HG03521 (cell line): ENCODE data around the gene RCAN1.
"Not testable (repeated sequence)": the region's sequence is repeated elsewhere in the genome, so short reads cannot be mapped to it uniquely, and the experiment has no call there.

Experiments
- ATAC-seq: cut with Tn5 transposase; IDR thresholded peaks from one replicate; pipeline ENCODE4 v1.9.1; 2021; ENCODE audit warnings: mild to moderate bottlenecking, moderate library complexity; ENCODE audit not compliant: unreplicated experiment

The RCAN1 gene

DNA sequence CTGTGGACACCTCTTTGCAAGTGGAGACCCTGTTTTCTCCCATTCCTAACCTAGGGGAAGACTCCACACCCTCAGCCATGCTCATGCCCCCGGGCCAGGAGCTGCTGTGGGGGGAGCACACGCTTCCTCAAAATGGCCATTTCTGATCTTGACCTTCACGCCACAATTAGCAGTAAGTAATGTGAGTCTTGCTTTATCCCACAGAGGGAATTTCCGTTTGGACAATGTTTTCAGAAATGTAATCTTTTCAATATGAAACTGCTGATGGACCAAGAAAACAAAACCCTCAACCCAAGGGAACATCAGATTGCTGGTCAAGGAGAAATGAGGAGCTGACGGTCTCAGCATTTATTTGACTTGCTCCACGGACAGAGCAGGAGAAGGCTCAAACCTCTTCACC, 94.6 kb downstream of the RCAN1 start:
- no peak for ATAC-seq

- ATAC-seq = no peak
Measured at GRCh38 chr21:34519694-34520093, 95.2 kb downstream of the RCAN1 start.

GRCh38 chr21:34519016-34519415, 95.9 kb downstream of the RCAN1 start:
- no peak for ATAC-seq

DNA sequence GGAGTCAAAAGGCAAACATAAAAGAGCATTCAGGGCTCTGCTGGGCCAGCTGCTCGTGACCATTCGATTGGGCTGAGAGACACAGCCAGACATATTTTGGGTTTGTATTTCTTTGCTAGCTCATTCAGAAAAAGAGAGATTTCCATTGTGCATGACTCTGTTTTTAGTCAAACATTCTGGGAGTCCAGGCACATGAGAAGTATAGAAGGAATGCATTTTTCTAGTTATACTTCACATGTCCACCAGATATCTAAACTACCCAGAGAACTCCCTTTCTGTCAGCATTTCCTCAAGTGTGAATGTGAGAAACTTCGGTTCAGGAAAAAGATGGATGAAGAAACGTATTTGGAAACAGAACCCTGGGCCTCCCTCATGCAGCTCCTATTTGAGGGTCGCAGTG, 96.6 kb downstream of the RCAN1 start:
- ATAC-seq = no peak

DNA sequence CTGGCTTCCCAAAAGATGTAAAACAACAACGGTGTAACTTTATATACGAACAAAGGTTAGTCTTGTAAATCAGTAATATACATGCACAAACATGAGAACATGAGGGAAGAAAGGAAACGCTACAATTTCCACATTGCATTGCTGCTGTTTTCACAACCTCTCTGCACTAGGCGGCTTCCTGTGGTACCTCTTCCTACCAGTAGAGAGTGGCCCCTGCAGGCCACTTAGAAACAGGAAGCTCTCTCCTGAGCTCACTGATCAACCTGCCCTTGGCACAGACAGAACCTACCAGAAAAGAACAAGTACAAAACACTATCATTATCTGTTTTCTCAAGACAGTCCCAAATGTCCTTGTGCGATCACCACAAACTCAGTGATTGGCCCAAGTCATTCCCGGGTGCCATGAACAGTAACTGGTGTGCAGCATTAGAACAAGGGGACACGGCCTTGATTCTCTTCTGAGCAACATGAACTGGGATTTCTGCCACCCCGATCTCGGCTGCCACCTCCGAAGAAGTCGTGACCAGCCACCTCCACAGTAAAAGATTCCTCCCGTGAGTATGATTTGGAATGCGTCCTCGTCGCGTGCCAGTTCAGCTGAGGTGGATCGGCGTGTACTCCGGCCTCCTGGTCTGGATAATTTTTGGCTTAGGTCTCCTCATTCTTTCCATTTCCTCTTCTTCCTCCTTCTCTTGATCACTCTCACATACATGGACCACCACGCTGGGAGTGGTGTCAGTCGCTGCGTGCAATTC, 97.2 kb downstream of the RCAN1 start:
- ATAC-seq = no peak

GRCh38 chr21:34517039-34517438, 97.9 kb downstream of the RCAN1 start:
- ATAC-seq = no peak

DNA sequence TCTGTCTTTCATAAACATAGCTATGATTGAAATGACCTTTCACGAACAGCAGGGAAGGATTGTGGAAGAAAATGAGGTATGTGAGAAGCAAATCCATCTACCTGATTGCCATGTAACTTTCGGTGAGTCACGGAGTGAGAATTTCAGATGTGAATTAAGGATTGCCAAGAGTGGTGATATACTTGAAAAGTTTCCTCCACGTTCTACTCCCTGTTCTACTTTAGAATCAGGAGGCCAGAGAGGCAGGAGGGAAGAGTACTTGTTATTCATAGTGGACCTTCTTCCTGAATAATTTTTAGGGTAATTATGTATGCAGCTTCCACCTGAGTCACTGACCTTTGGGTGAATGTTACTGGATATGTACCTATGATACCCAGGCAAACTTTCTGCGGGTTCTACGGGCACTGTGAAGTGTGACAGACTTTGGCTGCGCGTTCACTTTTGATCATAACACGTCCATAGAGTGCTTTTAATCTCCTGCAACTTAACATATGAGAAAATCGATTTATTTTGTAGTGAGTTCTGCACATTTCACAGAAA, 100.3 kb downstream of the RCAN1 start:
- no peak for ATAC-seq

- no peak for ATAC-seq
Measured at GRCh38 chr21:34513129-34513675, 101.7 kb downstream of the RCAN1 start.

GRCh38 chr21:34511787-34512455, 103.0 kb downstream of the RCAN1 start, which contains the start of gene KCNE1:
Gene KCNE1 (minus strand): TSS chr21:34512210. CDS start chr21:34449634, 62,576 bp downstream.
- ATAC-seq = no peak

DNA sequence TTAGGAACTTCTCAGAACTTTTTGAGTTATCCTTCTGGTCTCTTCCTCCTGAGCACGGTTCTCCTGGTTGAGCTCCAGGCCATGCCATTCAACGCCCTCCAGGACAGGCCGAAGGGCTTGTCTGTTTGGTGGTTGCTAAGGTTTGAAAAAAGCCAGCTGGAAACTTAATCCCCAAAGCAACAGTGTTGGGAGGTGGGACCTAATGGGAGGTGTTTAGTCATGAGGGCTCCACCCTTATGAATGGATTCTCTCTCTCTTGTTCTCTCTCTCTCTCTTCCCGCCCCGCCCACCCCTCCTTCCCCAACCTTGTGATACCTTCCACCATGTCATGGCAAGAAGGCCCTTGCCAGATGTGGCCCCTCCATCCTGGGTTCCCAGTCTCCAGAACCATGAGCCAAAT, 103.7 kb downstream of the RCAN1 start:
- no peak for ATAC-seq

- no peak for ATAC-seq
Measured at GRCh38 chr21:34510148-34511142, 104.5 kb downstream of the RCAN1 start.

DNA sequence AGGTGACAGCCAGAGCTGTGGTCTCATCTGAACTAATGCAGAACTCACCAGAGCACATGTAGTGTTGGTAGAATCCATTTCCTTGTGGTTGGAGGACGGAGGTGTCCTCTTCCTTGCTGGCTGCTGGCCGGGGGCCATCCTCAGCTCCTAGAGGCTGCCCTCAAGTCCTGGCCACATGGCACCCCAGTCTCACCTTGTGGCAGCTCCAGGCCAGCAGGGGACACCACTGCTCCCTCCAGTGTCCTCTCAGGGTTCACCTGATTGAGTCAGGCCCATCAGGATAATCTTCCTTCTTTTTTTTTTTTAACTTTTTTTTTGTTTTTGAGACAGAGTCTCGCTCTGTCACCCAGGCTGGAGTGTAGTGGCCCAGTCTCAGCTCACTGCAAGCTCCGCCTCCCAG, 105.8 kb downstream of the RCAN1 start:
- no peak for ATAC-seq

DNA sequence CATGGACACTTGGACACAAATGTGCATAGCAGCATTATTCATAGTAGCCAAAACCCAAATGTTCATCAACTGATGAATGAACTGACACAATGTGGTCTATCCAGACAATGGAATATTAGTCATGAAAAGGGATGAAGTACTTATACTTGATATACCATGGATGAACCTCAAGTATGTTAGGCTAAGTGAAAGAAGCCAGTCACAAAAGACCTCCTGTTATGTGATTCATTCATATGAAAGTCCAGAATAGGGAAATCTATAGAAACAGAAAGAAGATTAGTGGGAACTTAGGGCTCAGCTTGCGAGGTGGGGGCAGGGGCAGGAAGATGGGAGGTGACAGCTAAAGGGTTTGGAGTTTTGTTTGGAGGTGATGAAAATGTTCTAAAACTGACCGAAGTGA, 110.3 kb downstream of the RCAN1 start:
- no peak for ATAC-seq

DNA sequence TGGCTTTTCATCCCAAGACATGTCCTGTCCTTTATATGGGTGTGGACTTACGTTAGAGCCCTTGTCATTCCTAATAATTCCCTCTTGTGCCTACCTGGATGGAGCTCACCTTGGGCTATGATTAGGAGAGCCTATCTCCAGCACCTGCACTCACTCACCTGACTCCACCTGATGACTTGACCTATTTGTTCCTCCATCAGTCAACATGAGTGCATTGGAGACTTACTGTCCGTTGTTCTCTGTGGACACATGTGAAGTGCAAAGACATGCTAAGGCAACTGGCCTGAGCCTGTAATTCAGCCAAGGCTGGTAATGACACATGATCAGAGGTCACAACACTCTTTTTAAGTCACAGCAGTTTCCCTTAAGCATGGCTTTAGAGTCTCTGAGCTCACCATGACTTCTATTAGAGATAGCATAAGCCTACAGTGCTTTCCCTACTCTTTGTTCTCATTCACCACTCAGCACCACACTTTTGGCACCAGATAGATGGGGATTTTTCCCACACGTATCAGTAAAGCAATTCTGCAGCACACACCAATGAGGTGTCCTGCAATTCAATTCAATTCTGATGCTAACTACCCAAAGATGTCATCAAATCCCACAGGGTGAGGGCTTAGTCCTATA, 112.3 kb downstream of the RCAN1 start:
- ATAC-seq = no peak

- ATAC-seq = no peak
Measured at GRCh38 chr21:34501716-34502115, 113.2 kb downstream of the RCAN1 start.

GRCh38 chr21:34500191-34500590, 114.7 kb downstream of the RCAN1 start:
- ATAC-seq = no peak

- no peak for ATAC-seq
Measured at GRCh38 chr21:34499116-34499515, 115.8 kb downstream of the RCAN1 start.

DNA sequence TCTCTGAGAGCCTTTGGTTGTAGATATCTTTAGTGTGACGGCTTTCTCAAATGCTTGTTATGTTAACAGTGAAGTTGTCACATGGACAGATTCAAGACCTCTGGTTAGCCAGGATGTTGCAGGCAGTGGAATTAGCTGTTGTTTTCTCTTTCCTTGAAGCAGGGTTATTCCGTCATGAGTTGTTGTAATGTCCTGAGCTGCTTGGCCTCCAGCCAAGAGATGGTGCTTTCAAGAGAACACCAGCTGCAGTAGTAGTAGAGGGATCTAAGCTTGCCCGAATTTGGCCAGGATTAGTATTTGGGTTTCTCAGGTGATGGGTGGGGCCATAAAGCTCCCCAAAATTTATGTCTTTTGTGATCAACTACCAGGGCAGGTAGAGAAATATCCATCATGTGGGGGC, 116.3 kb downstream of the RCAN1 start:
- no peak for ATAC-seq

DNA sequence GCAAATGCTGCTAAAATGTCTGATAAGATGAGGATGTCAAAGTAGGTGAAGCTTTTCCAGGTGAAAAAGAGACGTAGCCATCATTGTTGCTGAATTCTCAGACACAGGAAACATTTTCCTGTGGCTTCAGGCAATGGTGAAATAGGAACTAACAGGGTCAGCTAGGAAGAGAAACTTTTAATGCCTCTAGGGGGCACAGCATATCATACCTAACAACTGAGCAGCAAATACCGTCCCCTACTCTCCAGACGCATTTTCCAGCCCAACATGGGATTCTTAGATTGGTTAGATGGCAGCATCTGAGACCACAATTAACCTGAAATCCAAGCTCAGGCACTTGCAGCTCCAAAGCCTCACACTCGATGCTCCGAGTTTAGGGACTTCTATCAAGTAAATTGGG, 131.1 kb downstream of the RCAN1 start:
- ATAC-seq = not testable (repeated sequence)

- ATAC-seq = not testable (repeated sequence)
Measured at GRCh38 chr21:34483435-34483834, 131.5 kb downstream of the RCAN1 start.
